Measurements from ENCODE around the gene SLC22A4.

SLC22A4 gene

GRCh38 chr5:132275367-132276220 is 18.6 kb upstream of the SLC22A4 start:
- DNase-seq (ENCODE audit: low read depth in 2 of 2), result no peak

- no peak for DNase-seq (ENCODE audit: low read depth in 2 of 2)
These were observed 16.9 kb upstream of the SLC22A4 start for GRCh38 chr5:132277256-132277655.

GRCh38 chr5:132277971-132278853 is 16.0 kb upstream of the SLC22A4 start:
- no peak for DNase-seq (ENCODE audit: low read depth in 2 of 2)

- DNase-seq (ENCODE audit: low read depth in 2 of 2), result no peak
These were observed 14.4 kb upstream of the SLC22A4 start for GRCh38 chr5:132279801-132280200.

- no peak for DNase-seq (ENCODE audit: low read depth in 2 of 2)
These were observed 13.6 kb upstream of the SLC22A4 start for GRCh38 chr5:132280371-132281240.

- DNase-seq (ENCODE audit: low read depth in 2 of 2), result no peak
These were observed 12.2 kb upstream of the SLC22A4 start for GRCh38 chr5:132281856-132282614.

- no peak for DNase-seq (ENCODE audit: low read depth in 2 of 2)
These were observed 10.7 kb upstream of the SLC22A4 start for GRCh38 chr5:132283423-132284043.

GRCh38 chr5:132289097-132289496 is 5.1 kb upstream of the SLC22A4 start:
- DNase-seq (ENCODE audit: low read depth in 2 of 2), result no peak

GRCh38 chr5:132291026-132291425 is 3.2 kb upstream of the SLC22A4 start:
- no peak for DNase-seq (ENCODE audit: low read depth in 2 of 2)

- DNase-seq (ENCODE audit: low read depth in 2 of 2), result peak in 1 of 2 donors; percentile 43
These were observed 865 bp upstream of the SLC22A4 start for GRCh38 chr5:132293066-132293991.

- peak; percentile 40 to 41 for DNase-seq (ENCODE audit: low read depth in 2 of 2)
These were observed 722 bp downstream of the SLC22A4 start for GRCh38 chr5:132294728-132295504.

- DNase-seq (ENCODE audit: low read depth in 2 of 2), result no peak
These were observed 1.6 kb downstream of the SLC22A4 start for GRCh38 chr5:132295505-132296411.

- no peak for DNase-seq (ENCODE audit: low read depth in 2 of 2)
These were observed 2.3 kb downstream of the SLC22A4 start for GRCh38 chr5:132296412-132297016.

- no peak for DNase-seq (ENCODE audit: low read depth in 2 of 2)
These were observed 3.2 kb downstream of the SLC22A4 start for GRCh38 chr5:132297211-132297940.

- DNase-seq (ENCODE audit: low read depth in 2 of 2), result no peak
These were observed 4.4 kb downstream of the SLC22A4 start for GRCh38 chr5:132298298-132299212.
